Smooth muscle cell of the brain vasculature (primary cell): ENCODE results near the gene ADAT3.
"Not testable (repeated sequence)": the region's sequence is repeated elsewhere in the genome, so short reads cannot be mapped to it uniquely, and the experiment has no call there.

Experiments
- DNase-seq: peaks from one replicate; pipeline ENCODE4 v3.0.0-alpha.2; 2012; ENCODE audit warnings: low read depth, low spot score

Gene ADAT3

GRCh38 chr19:1866693-1867348 lies 38.4 kb upstream of the ADAT3 start:
- DNase-seq, result no peak

- no peak for DNase-seq
Observed at GRCh38 chr19:1867349-1867724, 37.9 kb upstream of the ADAT3 start.

- DNase-seq, result no peak
Observed at GRCh38 chr19:1868971-1869370, 36.2 kb upstream of the ADAT3 start.

- DNase-seq, result no peak
Observed at GRCh38 chr19:1871140-1871597, 34.0 kb upstream of the ADAT3 start.

GRCh38 chr19:1871630-1872029 lies 33.6 kb upstream of the ADAT3 start:
- no peak for DNase-seq

- DNase-seq, result no peak
Observed at GRCh38 chr19:1872807-1873523, 32.2 kb upstream of the ADAT3 start.

GRCh38 chr19:1873524-1874473 lies 31.4 kb upstream of the ADAT3 start:
- no peak for DNase-seq

- DNase-seq, result no peak
Observed at GRCh38 chr19:1874554-1875185, 30.5 kb upstream of the ADAT3 start.

- not testable (repeated sequence) for DNase-seq
Observed at GRCh38 chr19:1875265-1875645, 29.9 kb upstream of the ADAT3 start.

- no peak for DNase-seq
Observed at GRCh38 chr19:1875646-1876495, 29.3 kb upstream of the ADAT3 start.

- not testable (repeated sequence) for DNase-seq
Observed at GRCh38 chr19:1876496-1877279, 28.5 kb upstream of the ADAT3 start.

GRCh38 chr19:1877280-1877660 lies 27.9 kb upstream of the ADAT3 start:
- not testable (repeated sequence) for DNase-seq

GRCh38 chr19:1878583-1878982 lies 26.6 kb upstream of the ADAT3 start:
- DNase-seq, result not testable (repeated sequence)

- not testable (repeated sequence) for DNase-seq
Observed at GRCh38 chr19:1879982-1880381, 25.2 kb upstream of the ADAT3 start.

- no peak for DNase-seq
Observed at GRCh38 chr19:1880611-1881392, 24.4 kb upstream of the ADAT3 start.

- not testable (repeated sequence) for DNase-seq
Observed at GRCh38 chr19:1881393-1882088, 23.7 kb upstream of the ADAT3 start.

GRCh38 chr19:1882089-1882785 lies 23.0 kb upstream of the ADAT3 start:
- DNase-seq, result no peak
